ENCODE data around the gene CELF3.

DNA sequence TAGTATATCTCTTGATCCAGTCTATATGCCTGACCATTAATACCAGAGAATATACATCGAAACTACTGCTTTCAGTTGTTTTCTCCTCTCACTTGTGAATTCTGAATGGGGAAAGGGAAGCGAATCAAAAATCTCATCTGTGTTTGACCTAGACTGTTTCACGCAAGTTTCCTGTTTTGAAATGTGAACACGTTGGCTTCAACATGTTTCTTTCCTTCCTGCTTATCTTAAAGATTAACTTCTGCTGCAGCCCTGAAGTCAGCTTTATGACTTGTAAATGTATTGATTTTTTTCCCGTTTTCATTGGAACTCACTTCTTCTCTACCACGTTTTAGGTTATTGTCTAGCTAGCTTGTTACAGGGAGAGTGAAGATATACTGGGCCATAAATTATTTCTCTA lies 54.9 kb downstream of the CELF3 start:
- TF ChIP-seq KDM5B (CRISPR knock-in tag; IDR thresholded peaks at IDR 0.05; ENCODE audit: borderline replicate concordance) (no peak), SP4 (CRISPR knock-in tag; IDR thresholded peaks at IDR 0.05) (no peak), RFX5 (IDR thresholded peaks at IDR 0.05; ENCODE audit: low read depth, low read length) (no peak), RFX1 (IDR thresholded peaks at IDR 0.05) (no peak), U2AF2 (IDR thresholded peaks at IDR 0.05; ENCODE audit: low read depth, low read length) (no peak), MYNN (CRISPR knock-in tag; IDR thresholded peaks at IDR 0.05; ENCODE audit: low read depth) (no peak), ZSCAN25 (CRISPR knock-in tag; IDR thresholded peaks at IDR 0.05) (no peak), ZBTB7A (CRISPR knock-in tag; IDR thresholded peaks at IDR 0.05) (no peak), ZNF30 (CRISPR knock-in tag; IDR thresholded peaks at IDR 0.05) (no peak), GABPA (IDR thresholded peaks at IDR 0.05; ENCODE audit: low read depth, low read length) (no peak), GABPA (CRISPR knock-in tag; IDR thresholded peaks at IDR 0.05; ENCODE audit: low read depth) (no peak), POLR2A (IDR thresholded peaks at IDR 0.05; ENCODE audit: insufficient read depth in 1 of 2, low read depth in 2 of 2, low read length in 2 of 2) (no peak)
- TF ChIP-seq, protein P1, sequence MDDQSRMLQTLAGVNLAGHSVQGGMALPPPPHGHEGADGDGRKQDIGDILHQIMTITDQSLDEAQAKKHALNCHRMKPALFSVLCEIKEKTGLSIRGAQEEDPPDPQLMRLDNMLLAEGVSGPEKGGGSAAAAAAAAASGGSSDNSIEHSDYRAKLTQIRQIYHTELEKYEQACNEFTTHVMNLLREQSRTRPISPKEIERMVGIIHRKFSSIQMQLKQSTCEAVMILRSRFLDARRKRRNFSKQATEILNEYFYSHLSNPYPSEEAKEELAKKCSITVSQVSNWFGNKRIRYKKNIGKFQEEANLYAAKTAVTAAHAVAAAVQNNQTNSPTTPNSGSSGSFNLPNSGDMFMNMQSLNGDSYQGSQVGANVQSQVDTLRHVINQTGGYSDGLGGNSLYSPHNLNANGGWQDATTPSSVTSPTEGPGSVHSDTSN (CRISPR knock-in tag; IDR thresholded peaks at IDR 0.05; ENCODE audit: borderline replicate concordance), result no peak
- TF ChIP-seq, protein P2, sequence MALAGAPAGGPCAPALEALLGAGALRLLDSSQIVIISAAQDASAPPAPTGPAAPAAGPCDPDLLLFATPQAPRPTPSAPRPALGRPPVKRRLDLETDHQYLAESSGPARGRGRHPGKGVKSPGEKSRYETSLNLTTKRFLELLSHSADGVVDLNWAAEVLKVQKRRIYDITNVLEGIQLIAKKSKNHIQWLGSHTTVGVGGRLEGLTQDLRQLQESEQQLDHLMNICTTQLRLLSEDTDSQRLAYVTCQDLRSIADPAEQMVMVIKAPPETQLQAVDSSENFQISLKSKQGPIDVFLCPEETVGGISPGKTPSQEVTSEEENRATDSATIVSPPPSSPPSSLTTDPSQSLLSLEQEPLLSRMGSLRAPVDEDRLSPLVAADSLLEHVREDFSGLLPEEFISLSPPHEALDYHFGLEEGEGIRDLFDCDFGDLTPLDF (CRISPR knock-in tag; IDR thresholded peaks at IDR 0.05), result no peak
